ENCODE data around the gene POP4.
A peak's percentile ranks its signal among the peaks of the same experiment; 100 is the strongest.

POP4 gene

GRCh38 chr19:29606420-29606747 lies 301 bp downstream of the POP4 start (continued):
- TF ChIP-seq ZBTB26 (tag by site-specific recombination; optimal IDR thresholded peaks at IDR 0.05), result peak; percentile 40
- TF ChIP-seq SP7 (tag by site-specific recombination; IDR thresholded peaks at IDR 0.05), result 0 out of 2 replicates have a peak, but pooled peaks have one; percentile 34

- TF ChIP-seq ZNF18 (tag by site-specific recombination; IDR thresholded peaks at IDR 0.05), result no peak
- no peak for TF ChIP-seq ZNF140 (tag by site-specific recombination; IDR thresholded peaks at IDR 0.05)
- CTCF ChIA-PET, result interaction anchor here (0.7 to 8.4 kb wide), 28 partner anchors 11 to 525 kb away, joined by 3 to 299 read pairs (median 12); partner anchors contain the start of genes C19orf12 and PLEKHF1
- Histone ChIP-seq H3K9me3 (ENCODE audit: control insufficient read depth, insufficient read depth, low read depth, low read length) (no peaks in the 10 kb centered on the region), H3K4me3 (ENCODE audit: low read depth, low read length) (no peak overlapping the region), H3K4me1 (ENCODE audit: control insufficient read depth, insufficient read depth, low read length) (peaks cover 16% of the 10 kb centered on the region), H3K27ac (ENCODE audit: extremely low read depth, low read depth, low read length) (no peak overlapping the region), H3K36me3 (ENCODE audit: control insufficient read depth in 2 of 2, insufficient read depth in 1 of 2, low read length in 2 of 2) (peaks cover 57% of the 10 kb centered on the region in 2 experiments)
- POLR2A ChIA-PET, result interaction anchor here (1.0 to 3.6 kb wide), 4 partner anchors 15 to 106 kb away, joined by 3 to 40 read pairs (median 4); partner anchors contain the start of gene C19orf12
These were observed 3.6 kb downstream of the POP4 start for GRCh38 chr19:29609636-29610035.

- Histone ChIP-seq H3K4me1 (ENCODE audit: control insufficient read depth, insufficient read depth, low read length) (peaks cover 11% of the 10 kb centered on the region), H3K4me3 (ENCODE audit: low read depth, low read length) (no peak overlapping the region), H3K36me3 (ENCODE audit: control insufficient read depth in 2 of 2, insufficient read depth in 1 of 2, low read length in 2 of 2) (peaks cover 62 to 63% of the 10 kb centered on the region in 2 experiments), H3K9me3 (ENCODE audit: control insufficient read depth, insufficient read depth, low read depth, low read length) (no peaks in the 10 kb centered on the region), H3K27ac (ENCODE audit: extremely low read depth, low read depth, low read length) (no peak overlapping the region)
- ChIA-PET POLR2A (interaction anchor here (0.7 to 3.6 kb wide), 10 partner anchors 10 to 1054 kb away, joined by 3 to 40 read pairs (median 4); partner anchors contain the start of genes C19orf12 and PLEKHF1), CTCF (interaction anchor here (0.6 to 8.4 kb wide), 52 partner anchors 8 to 976 kb away, joined by 3 to 299 read pairs (median 5); partner anchors contain the start of genes C19orf12 and PLEKHF1)
- TF ChIP-seq ZNF501 (tag by site-specific recombination; IDR thresholded peaks at IDR 0.05) (no peak), ZNF704 (tag by site-specific recombination; IDR thresholded peaks at IDR 0.05) (0 out of 2 replicates have a peak, but pooled peaks have one; percentile 11)
These were observed 4.1 kb downstream of the POP4 start for GRCh38 chr19:29610213-29610573.

GRCh38 chr19:29610574-29611271 lies 4.6 kb downstream of the POP4 start:
- POLR2A ChIA-PET, result interaction anchor here (0.7 to 3.6 kb wide), 12 partner anchors 10 to 1054 kb away, joined by 3 to 40 read pairs (median 4); partner anchors contain the start of genes C19orf12 and PLEKHF1
- CTCF ChIA-PET, result interaction anchor here (0.5 to 8.4 kb wide), 61 partner anchors 8 to 1225 kb away, joined by 3 to 299 read pairs (median 5); partner anchors contain the start of genes C19orf12 and PLEKHF1
- H3K4me1 ChIP-seq (ENCODE audit: control insufficient read depth, insufficient read depth, low read length), result peaks cover 7% of the 10 kb centered on the region
- peaks cover 67 to 68% of the 10 kb centered on the region in 2 experiments for H3K36me3 ChIP-seq (ENCODE audit: control insufficient read depth in 2 of 2, insufficient read depth in 1 of 2, low read length in 2 of 2)
- H3K9me3 ChIP-seq (ENCODE audit: control insufficient read depth, insufficient read depth, low read depth, low read length), result no peaks in the 10 kb centered on the region
- no peak overlapping the region for H3K27ac ChIP-seq (ENCODE audit: extremely low read depth, low read depth, low read length)
- no peak overlapping the region for H3K4me3 ChIP-seq (ENCODE audit: low read depth, low read length)
- TF ChIP-seq ZNF175 (tag by site-specific recombination; IDR thresholded peaks at IDR 0.05) (no peak), SP7 (tag by site-specific recombination; IDR thresholded peaks at IDR 0.05) (0 out of 2 replicates have a peak, but pooled peaks have one; percentile 49), ZNF391 (tag by site-specific recombination; IDR thresholded peaks at IDR 0.05; ENCODE audit: borderline replicate concordance, low read depth) (no peak), ZNF664 (tag by site-specific recombination; IDR thresholded peaks at IDR 0.05) (no peak), ZBTB17 (tag by site-specific recombination; IDR thresholded peaks at IDR 0.05) (peak; percentile 76), CTCF (tag by site-specific recombination; IDR thresholded peaks at IDR 0.05) (peak; percentile 98), ZFP37 (tag by site-specific recombination; IDR thresholded peaks at IDR 0.05) (peak; percentile 71), ZNF558 (tag by site-specific recombination; IDR thresholded peaks at IDR 0.05) (no peak), SP2 (tag by site-specific recombination; IDR thresholded peaks at IDR 0.05) (no peak), ZNF600 (tag by site-specific recombination; IDR thresholded peaks at IDR 0.05) (peak; percentile 54; the same call in 1 of the 2 replicates), ZFHX2 (tag by site-specific recombination; conservative IDR thresholded peaks at IDR 0.05) (peak; percentile 95), ZNF704 (tag by site-specific recombination; IDR thresholded peaks at IDR 0.05) (no peak), ZXDB (tag by site-specific recombination; IDR thresholded peaks at IDR 0.05) (peak; percentile 49; the same call in 1 of the 2 replicates), ZNF791 (tag by site-specific recombination; IDR thresholded peaks at IDR 0.05) (no peak), ZSCAN30 (tag by site-specific recombination; IDR thresholded peaks at IDR 0.05) (peak; percentile 93; the same call in 1 of the 2 replicates)

Measured in HEK293 (cell line).